ENCODE data around the gene KRTAP12-2. TPM values are rescaled to one million over a fixed set of nuclear protein-coding genes. Genes with fewer than 3 reads are reported as not detected.

The KRTAP12-2 gene
- polyA plus RNA-seq, 1 donor (not counting 4 experiments of a cell fraction or from before 2014, with no cell fraction given), result not detected

DNA sequence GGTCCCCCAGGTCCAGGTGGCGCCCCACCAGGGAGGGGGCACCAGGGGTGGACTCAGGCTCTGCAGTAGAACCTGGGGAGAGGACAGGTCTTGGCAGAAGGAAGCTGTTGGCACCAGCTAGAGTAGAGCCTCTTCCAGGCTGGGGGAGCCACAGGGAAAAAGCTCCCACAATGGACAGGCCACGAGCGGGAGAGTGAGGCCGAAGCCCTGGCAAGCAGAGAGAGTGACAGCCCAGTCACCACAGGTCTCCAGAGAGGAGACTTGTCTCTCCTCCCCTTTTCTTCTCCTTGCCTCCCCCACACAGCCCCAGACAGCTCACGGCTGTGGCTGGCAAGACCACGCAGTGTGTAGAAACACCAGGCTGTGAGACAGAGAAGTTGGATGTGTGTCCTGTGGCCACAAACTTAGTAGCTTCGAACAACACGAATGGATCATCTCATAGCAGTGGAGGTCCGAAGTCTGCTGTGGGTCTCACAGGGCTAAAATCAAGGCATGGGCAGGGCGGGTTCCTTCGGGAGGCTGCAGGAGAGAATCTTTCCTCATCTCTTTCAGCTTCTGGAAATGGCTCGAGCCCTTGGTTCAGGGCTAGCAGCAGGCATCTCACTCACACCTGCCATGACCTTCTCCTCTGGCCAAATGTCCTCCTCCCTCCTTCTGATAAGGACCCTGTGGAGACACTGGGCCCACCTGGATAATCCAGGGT lies 15.6 kb downstream of the KRTAP12-2 start:
- no peak for TF ChIP-seq CTCF (optimal IDR thresholded peaks at IDR 0.05 in 1 of 3, IDR thresholded peaks at IDR 0.05 in 1 of 3, conservative IDR thresholded peaks at IDR 0.05 in 1 of 3; ENCODE audit: extremely low read depth in 1 of 3, insufficient read depth in 2 of 3, low read length in 3 of 3)
- TF ChIP-seq EZH2 (IDR thresholded peaks at IDR 0.05; ENCODE audit: low read length), result no peak
- no peak for DNase-seq (ENCODE audit: low read depth, low spot score)
- H2AFZ ChIP-seq (ENCODE audit: control insufficient read depth, low read length), result no peak overlapping the region
- no peaks in the 10 kb centered on the region for H3K27me3 ChIP-seq (ENCODE audit: control insufficient read depth, extremely low read depth, insufficient read depth, low read length)
- dilution Hi-C loops (cut with MboI; ENCODE audit: extremely low pct_ligation_motif_present, low sequenced_read_pairs), result no loop called here
- H4K20me1 ChIP-seq (ENCODE audit: control insufficient read depth, extremely low read depth, insufficient read depth, low read length), result no peaks in the 10 kb centered on the region
- no peaks in the 10 kb centered on the region for H3K79me2 ChIP-seq (ENCODE audit: control insufficient read depth, insufficient read depth, low read length)
- no peak overlapping the region for H3K9ac ChIP-seq (ENCODE audit: control insufficient read depth, extremely low read depth, insufficient read depth, low read length)
- H3K9me1 ChIP-seq (ENCODE audit: control insufficient read depth, extremely low read depth, insufficient read depth, low read length), result no peaks in the 10 kb centered on the region
- no peaks in the 10 kb centered on the region for H3K9me3 ChIP-seq (ENCODE audit: control insufficient read depth, low read depth, low read length)
- H3K27ac ChIP-seq (ENCODE audit: control insufficient read depth, insufficient read depth, low read length), result no peak overlapping the region
- H3K36me3 ChIP-seq (ENCODE audit: control insufficient read depth in 2 of 2, extremely low read depth in 1 of 2, insufficient read depth in 2 of 2, low read length in 2 of 2), result no peaks in the 10 kb centered on the region
- FAIRE-seq, result no peak
- no peak overlapping the region for H3K4me2 ChIP-seq (ENCODE audit: control insufficient read depth, extremely low read depth, insufficient read depth, low read depth, low read length)
- no peak overlapping the region for H3K4me3 ChIP-seq (ENCODE audit: control insufficient read depth in 2 of 3, extremely low read depth in 1 of 3, insufficient read depth in 2 of 3, low read depth in 1 of 3, low read length in 3 of 3)
- H3K4me1 ChIP-seq (ENCODE audit: control insufficient read depth, extremely low read depth, insufficient read depth, low read length), result no peaks in the 10 kb centered on the region

DNA sequence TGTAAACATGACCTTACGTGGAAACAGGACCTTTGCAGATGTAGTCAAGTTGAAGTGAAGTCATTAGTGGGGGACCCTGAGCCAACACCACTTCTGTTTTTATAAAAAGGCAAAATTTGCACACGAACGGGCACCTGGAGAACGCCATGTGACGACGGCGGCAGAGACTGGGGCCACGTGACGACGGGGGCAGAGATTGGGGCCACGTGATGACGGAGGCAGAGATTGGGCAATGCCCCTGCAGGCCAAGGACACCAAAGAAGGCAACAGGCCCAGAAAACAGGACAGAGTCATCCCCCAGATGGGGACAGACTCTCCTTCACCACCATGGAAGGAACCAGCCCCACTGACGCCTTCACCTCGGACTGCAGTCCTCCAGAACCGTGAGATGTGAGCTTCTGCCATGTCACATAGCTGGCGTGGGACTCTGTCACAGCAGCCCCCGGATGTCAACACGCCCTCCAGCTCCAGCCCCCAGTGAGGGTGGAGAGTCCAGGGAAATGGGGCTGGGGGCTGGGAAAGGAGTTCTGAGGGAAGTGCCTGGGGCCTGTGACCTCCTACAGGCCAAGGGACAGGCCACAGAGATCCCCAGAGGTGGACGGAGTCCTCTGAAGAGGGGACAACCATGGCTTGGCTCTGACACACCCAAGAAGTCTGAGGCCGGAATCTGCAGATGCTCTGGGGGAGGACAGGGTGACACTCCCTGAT lies 16.3 kb downstream of the KRTAP12-2 start:
- no peaks in the 10 kb centered on the region for H3K9me3 ChIP-seq (ENCODE audit: control insufficient read depth, low read depth, low read length)
- H3K9ac ChIP-seq (ENCODE audit: control insufficient read depth, extremely low read depth, insufficient read depth, low read length), result no peak overlapping the region
- no peaks in the 10 kb centered on the region for H3K4me1 ChIP-seq (ENCODE audit: control insufficient read depth, extremely low read depth, insufficient read depth, low read length)
- H3K9me1 ChIP-seq (ENCODE audit: control insufficient read depth, extremely low read depth, insufficient read depth, low read length), result no peaks in the 10 kb centered on the region
- H3K27me3 ChIP-seq (ENCODE audit: control insufficient read depth, extremely low read depth, insufficient read depth, low read length), result no peaks in the 10 kb centered on the region
- no peak for TF ChIP-seq CTCF (optimal IDR thresholded peaks at IDR 0.05 in 1 of 3, IDR thresholded peaks at IDR 0.05 in 1 of 3, conservative IDR thresholded peaks at IDR 0.05 in 1 of 3; ENCODE audit: extremely low read depth in 1 of 3, insufficient read depth in 2 of 3, low read length in 3 of 3)
- TF ChIP-seq EZH2 (IDR thresholded peaks at IDR 0.05; ENCODE audit: low read length), result no peak
- H2AFZ ChIP-seq (ENCODE audit: control insufficient read depth, low read length), result no peak overlapping the region
- no peaks in the 10 kb centered on the region for H3K36me3 ChIP-seq (ENCODE audit: control insufficient read depth in 2 of 2, extremely low read depth in 1 of 2, insufficient read depth in 2 of 2, low read length in 2 of 2)
- DNase-seq (ENCODE audit: low read depth, low spot score) (no peak), FAIRE-seq (no peak)
- no peaks in the 10 kb centered on the region for H4K20me1 ChIP-seq (ENCODE audit: control insufficient read depth, extremely low read depth, insufficient read depth, low read length)
- no peaks in the 10 kb centered on the region for H3K79me2 ChIP-seq (ENCODE audit: control insufficient read depth, insufficient read depth, low read length)
- H3K27ac ChIP-seq (ENCODE audit: control insufficient read depth, insufficient read depth, low read length), result no peak overlapping the region
- dilution Hi-C loops (cut with MboI; ENCODE audit: extremely low pct_ligation_motif_present, low sequenced_read_pairs), result no loop called here
- no peak overlapping the region for H3K4me2 ChIP-seq (ENCODE audit: control insufficient read depth, extremely low read depth, insufficient read depth, low read depth, low read length)
- no peak overlapping the region for H3K4me3 ChIP-seq (ENCODE audit: control insufficient read depth in 2 of 3, extremely low read depth in 1 of 3, insufficient read depth in 2 of 3, low read depth in 1 of 3, low read length in 3 of 3)
